ENCODE results near the gene TGFBR3L. TPM values are rescaled to one million over a fixed set of nuclear protein-coding genes. Genes with fewer than 3 reads are reported as not detected.

The TGFBR3L gene
- total and polyA plus RNA-seq, 2 of the 13 experiments (the other 11 are each of a cell fraction or from before 2014, with no cell fraction given) = 0.20 to 1.0 TPM

- peak; percentile 95; the same call in 1 of the 2 replicates for TF ChIP-seq GLI4 (CRISPR knock-in tag; IDR thresholded peaks at IDR 0.05; ENCODE audit: borderline replicate concordance)
- TF ChIP-seq SPEN (CRISPR knock-in tag; IDR thresholded peaks at IDR 0.05; ENCODE audit: low read depth) = peak; percentile 91
- TF ChIP-seq ZNF619 (CRISPR knock-in tag; IDR thresholded peaks at IDR 0.05) = peak; percentile 70; the same call in 1 of the 2 replicates
- TF ChIP-seq ZBTB4 (CRISPR knock-in tag; IDR thresholded peaks at IDR 0.05; ENCODE audit: borderline replicate concordance) = peak; percentile 74; the same call in 1 of the 2 replicates
- no peak for TF ChIP-seq KDM1A (CRISPR knock-in tag; IDR thresholded peaks at IDR 0.05)
- TF ChIP-seq ZNF576 (CRISPR knock-in tag; IDR thresholded peaks at IDR 0.05) = no peak
- TF ChIP-seq SSRP1 (CRISPR knock-in tag; IDR thresholded peaks at IDR 0.05) = 0 out of 2 replicates have a peak, but pooled peaks have one; percentile 39
- TF ChIP-seq ZSCAN20 (CRISPR knock-in tag; IDR thresholded peaks at IDR 0.05; ENCODE audit: borderline replicate concordance) = no peak
- TF ChIP-seq NFYB (CRISPR knock-in tag; IDR thresholded peaks at IDR 0.05) = no peak
- TF ChIP-seq ZC3H4 (CRISPR knock-in tag; IDR thresholded peaks at IDR 0.05; ENCODE audit: borderline replicate concordance) = no peak
- TF ChIP-seq DNMT1 (CRISPR knock-in tag; IDR thresholded peaks at IDR 0.05) = 0 out of 2 replicates have a peak, but pooled peaks have one; percentile 78
- TF ChIP-seq RAD51 (IDR thresholded peaks at IDR 0.05; ENCODE audit: borderline replicate concordance) = no peak
- TF ChIP-seq ZNF280D (CRISPR knock-in tag; IDR thresholded peaks at IDR 0.05) = peak; percentile 89
- no peak for TF ChIP-seq ZNF30 (CRISPR knock-in tag; IDR thresholded peaks at IDR 0.05)
- no peak for TF ChIP-seq SOX13 (IDR thresholded peaks at IDR 0.05)
- peak in 1 of 2 experiments; percentile 25; a peak in 2 of 4 replicates for TF ChIP-seq SOX13 (CRISPR knock-in tag; conservative IDR thresholded peaks at IDR 0.05 in 1 of 2, IDR thresholded peaks at IDR 0.05 in 1 of 2)
- TF ChIP-seq KDM4B (CRISPR knock-in tag; IDR thresholded peaks at IDR 0.05) = no peak
- TF ChIP-seq ZC3H13 (CRISPR knock-in tag; IDR thresholded peaks at IDR 0.05) = peak; percentile 93
- no peak for TF ChIP-seq ZNF83 (CRISPR knock-in tag; IDR thresholded peaks at IDR 0.05; ENCODE audit: borderline replicate concordance)
- TF ChIP-seq GPBP1L1 (CRISPR knock-in tag; IDR thresholded peaks at IDR 0.05) = no peak
- peak; percentile 65; the same call in 1 of the 2 replicates for TF ChIP-seq ZNF567 (CRISPR knock-in tag; IDR thresholded peaks at IDR 0.05; ENCODE audit: borderline replicate concordance)
- TF ChIP-seq ZNF234 (CRISPR knock-in tag; conservative IDR thresholded peaks at IDR 0.05) = no peak
Measured at GRCh38 chr19:7903244-7904073, 11.2 kb upstream of the TGFBR3L start, which contains the start of gene MAP2K7 (continued).

Data from HepG2 (cell line).